ENCODE measurements around the gene KRTAP27-1.

The KRTAP27-1 gene

GRCh38 chr21:30337276-30337744, at the start of gene KRTAP27-1:
TSS of gene KRTAP27-1 (minus strand) at chr21:30337694. CDS start at chr21:30337668, 26 bp downstream.
- DNase-seq, result no peak

GRCh38 chr21:30382201-30382600, 44.7 kb upstream of the KRTAP27-1 start:
- DNase-seq, result no peak

GRCh38 chr21:30372139-30372770, 34.8 kb upstream of the KRTAP27-1 start, which contains the start of gene KRTAP13-2:
TSS of gene KRTAP13-2 (minus strand) at chr21:30372271. CDS start at chr21:30372213, 58 bp downstream.
- DNase-seq, result no peak

GRCh38 chr21:30355906-30356305, 18.4 kb upstream of the KRTAP27-1 start:
- no peak for DNase-seq

- DNase-seq, result no peak
These were observed 17.0 kb upstream of the KRTAP27-1 start for GRCh38 chr21:30354308-30355005.

- no peak for DNase-seq
These were observed 14.0 kb upstream of the KRTAP27-1 start for GRCh38 chr21:30351534-30351933.

- DNase-seq, result no peak
These were observed 12.1 kb upstream of the KRTAP27-1 start for GRCh38 chr21:30349572-30349971.

- no peak for DNase-seq
These were observed 11.0 kb upstream of the KRTAP27-1 start, which contains the start of gene KRTAP23-1 for GRCh38 chr21:30348506-30348905. TSS of gene KRTAP23-1 (minus strand) at chr21:30348606. CDS start at chr21:30348606, 0 bp downstream.

- no peak for DNase-seq
These were observed 7.5 kb upstream of the KRTAP27-1 start for GRCh38 chr21:30345014-30345413.

GRCh38 chr21:30340714-30341573, 3.5 kb upstream of the KRTAP27-1 start:
- peak; percentile 26 for DNase-seq

GRCh38 chr21:30338717-30339116, 1.2 kb upstream of the KRTAP27-1 start:
- DNase-seq, result no peak

- DNase-seq, result no peak
These were observed 278 bp upstream of the KRTAP27-1 start for GRCh38 chr21:30337772-30338171.

- DNase-seq, result no peak
These were observed 898 bp downstream of the KRTAP27-1 start for GRCh38 chr21:30336596-30336995.

- no peak for DNase-seq
These were observed 3.8 kb downstream of the KRTAP27-1 start for GRCh38 chr21:30333736-30334135.

GRCh38 chr21:30332681-30333080, 4.8 kb downstream of the KRTAP27-1 start:
- no peak for DNase-seq

- no peak for DNase-seq
These were observed 8.2 kb downstream of the KRTAP27-1 start for GRCh38 chr21:30329203-30329875.

- no peak for DNase-seq
These were observed 11.1 kb downstream of the KRTAP27-1 start for GRCh38 chr21:30326390-30326789.

- no peak for DNase-seq
These were observed 17.3 kb downstream of the KRTAP27-1 start, which contains the start of gene KRTAP26-1 for GRCh38 chr21:30320215-30320614. TSS of gene KRTAP26-1 (minus strand) at chr21:30320315. CDS start at chr21:30320035, 280 bp downstream.

- no peak for DNase-seq
These were observed 21.8 kb downstream of the KRTAP27-1 start for GRCh38 chr21:30315701-30316100.

GRCh38 chr21:30306884-30307283, 30.6 kb downstream of the KRTAP27-1 start:
- no peak for DNase-seq

GRCh38 chr21:30305136-30305535, 32.4 kb downstream of the KRTAP27-1 start:
- DNase-seq, result no peak

GRCh38 chr21:30289215-30289614, 48.3 kb downstream of the KRTAP27-1 start, which contains the start of gene KRTAP25-1:
TSS of gene KRTAP25-1 (minus strand) at chr21:30289514. CDS start at chr21:30289490, 24 bp downstream.
- DNase-seq, result no peak
